Activated CD4-positive, alpha-beta T cell treated with anti-CD3 and anti-CD28 coated beads, Interleukin-2, amount 10 ng/mL, durations not matched to agents 24 days and 14 days (primary cell): ENCODE data around the gene DENND6B. TPM values are rescaled to one million over a fixed set of nuclear protein-coding genes. Genes with fewer than 3 reads are reported as not detected.

Experiments used
- DNase-seq: peaks from one replicate; pipeline ENCODE4 v3.0.0; 2022
- H3K27ac Mint-ChIP-seq: one replicate; pipeline ENCODE4 v1.8.0; 2022; ENCODE audit warnings: mild to moderate bottlenecking, mixed read lengths
- H3K27me3 Mint-ChIP-seq: one replicate; pipeline ENCODE4 v1.8.0; 2022; ENCODE audit warnings: mixed read lengths
- H3K36me3 Mint-ChIP-seq: one replicate; pipeline ENCODE4 v1.8.0; 2022; ENCODE audit warnings: low read depth, mild to moderate bottlenecking, mixed read lengths
- H3K4me1 Mint-ChIP-seq: one replicate; pipeline ENCODE4 v1.8.0; 2021; ENCODE audit warnings: mixed read lengths
- H3K4me3 Mint-ChIP-seq: one replicate; pipeline ENCODE4 v1.8.0; 2022; ENCODE audit warnings: mild to moderate bottlenecking, moderate library complexity, mixed read lengths
- H3K9me3 Mint-ChIP-seq: one replicate; pipeline ENCODE4 v1.8.0; 2021; ENCODE audit warnings: mixed read lengths
- intact Hi-C: fragments of 100-400 bp; cut with micrococcal nuclease; formaldehyde crosslinking; loops from one replicate; pipeline ENCODE4 v1.15.1; 2023
- total RNA-seq: library from RNA; stranded (reverse); gene quantifications from 2 replicates; pipeline ENCODE4 v1.2.3, GENCODE V29; 2022

Gene DENND6B
- total RNA-seq, 1 donor from 2014 or later, result 2.2 TPM

- Mint-ChIP-seq H3K27ac (no peak overlapping the region), H3K4me1 (peaks cover 8% of the 10 kb centered on the region), H3K36me3 (peaks cover 3% of the 10 kb centered on the region), H3K9me3 (no peaks in the 10 kb centered on the region), H3K4me3 (peak overlapping the region; percentile 77), H3K27me3 (peaks cover 4% of the 10 kb centered on the region)
- DNase-seq, result no peak
- intact Hi-C loops, result no loop called here
These were observed 58.1 kb downstream of the DENND6B start for GRCh38 chr22:50268655-50269113.

DNA sequence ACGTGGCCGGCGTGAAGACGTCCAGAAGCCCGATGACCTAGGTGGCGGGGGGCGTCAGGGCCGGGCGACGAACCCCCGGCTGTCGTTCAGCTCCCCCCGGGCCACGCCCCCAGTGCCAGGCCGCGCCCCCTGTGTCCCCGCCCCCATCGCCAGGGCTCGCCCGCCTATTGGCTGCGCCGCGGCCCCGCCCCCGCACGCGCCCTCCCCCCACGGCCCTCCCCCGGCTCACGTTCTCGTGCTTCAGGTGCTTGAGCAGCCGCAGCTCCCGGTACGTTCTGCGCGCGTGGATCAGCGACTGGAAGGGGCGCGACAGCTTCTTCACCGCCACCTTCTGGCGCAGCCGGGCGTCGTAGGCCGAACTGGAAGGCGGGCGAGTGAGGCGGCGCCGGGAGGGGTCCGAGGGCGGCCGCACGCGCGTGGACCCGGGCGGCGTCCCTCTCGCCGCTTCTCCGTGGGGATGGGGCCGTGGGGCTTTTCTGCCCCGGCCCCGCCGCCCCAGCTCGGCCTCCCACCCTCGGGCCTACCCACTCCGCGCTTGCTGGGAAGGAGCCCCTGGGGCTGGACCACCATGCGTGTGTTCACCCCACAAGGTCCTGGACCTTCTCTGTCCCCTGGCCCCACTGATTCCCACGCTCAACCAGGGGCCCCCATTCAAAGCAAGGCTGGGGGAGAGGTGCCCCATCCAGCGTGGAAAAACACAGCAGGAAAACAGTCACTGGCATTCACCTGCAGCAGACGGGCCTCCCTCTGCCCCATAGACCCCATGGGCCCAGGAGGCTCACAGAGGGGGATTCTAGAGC lies 59.0 kb downstream of the DENND6B start:
- Mint-ChIP-seq H3K4me3 (peak overlapping the region; percentile 50), H3K4me1 (peaks cover 8% of the 10 kb centered on the region), H3K27ac (no peak overlapping the region), H3K9me3 (no peaks in the 10 kb centered on the region), H3K36me3 (peaks cover 3% of the 10 kb centered on the region), H3K27me3 (peaks cover 2% of the 10 kb centered on the region)
- DNase-seq, result peak; percentile 88
- intact Hi-C loops, result no loop called here

GRCh38 chr22:50266994-50267393 lies 59.8 kb downstream of the DENND6B start:
- Mint-ChIP-seq H3K27ac (no peak overlapping the region), H3K4me1 (peaks cover 12% of the 10 kb centered on the region), H3K36me3 (peaks cover 3% of the 10 kb centered on the region), H3K27me3 (peaks cover 6% of the 10 kb centered on the region), H3K9me3 (no peaks in the 10 kb centered on the region), H3K4me3 (no peak overlapping the region)
- DNase-seq, result no peak
- intact Hi-C loops, result no loop called here

DNA sequence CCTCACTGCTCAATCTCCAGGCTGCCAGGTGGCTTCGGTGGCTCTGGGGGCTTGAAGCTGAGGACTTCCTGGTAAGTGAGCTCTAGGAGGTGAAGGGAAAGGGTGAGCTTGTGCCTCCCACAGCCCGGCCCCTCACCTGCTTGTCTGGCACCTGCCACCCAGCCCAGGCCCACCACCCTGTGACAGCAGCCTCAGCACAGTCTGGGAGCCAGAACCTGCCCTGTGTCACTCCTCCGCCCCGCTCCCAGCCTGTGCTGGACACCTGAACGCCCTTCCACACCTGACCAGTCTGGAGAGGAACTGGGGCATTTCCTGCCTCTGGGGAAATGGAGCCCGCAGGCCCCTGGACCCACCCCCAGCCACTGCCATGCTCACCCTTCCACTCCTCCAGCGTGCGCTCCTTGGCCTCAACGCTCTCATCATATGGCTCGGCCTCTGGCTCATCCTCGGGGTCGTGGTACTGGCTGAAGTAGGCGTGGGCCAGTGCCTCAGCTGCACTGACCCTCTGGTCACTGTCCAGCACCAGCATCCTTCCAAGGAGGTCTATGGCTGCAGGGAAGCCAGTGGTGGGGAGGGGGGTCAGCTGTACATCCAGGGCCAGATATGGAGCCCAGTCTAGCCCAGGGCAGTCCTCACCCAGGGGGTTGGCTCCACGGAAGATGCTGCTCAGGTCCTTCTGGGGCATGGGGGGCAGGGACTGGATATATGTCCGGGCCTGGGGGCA lies 61.7 kb downstream of the DENND6B start:
- Mint-ChIP-seq H3K27ac (no peak overlapping the region), H3K4me3 (no peak overlapping the region), H3K36me3 (peaks cover 3% of the 10 kb centered on the region), H3K9me3 (no peaks in the 10 kb centered on the region), H3K4me1 (peaks cover 11% of the 10 kb centered on the region), H3K27me3 (peaks cover 7% of the 10 kb centered on the region)
- no peak for DNase-seq
- intact Hi-C loops, result no loop called here

DNA sequence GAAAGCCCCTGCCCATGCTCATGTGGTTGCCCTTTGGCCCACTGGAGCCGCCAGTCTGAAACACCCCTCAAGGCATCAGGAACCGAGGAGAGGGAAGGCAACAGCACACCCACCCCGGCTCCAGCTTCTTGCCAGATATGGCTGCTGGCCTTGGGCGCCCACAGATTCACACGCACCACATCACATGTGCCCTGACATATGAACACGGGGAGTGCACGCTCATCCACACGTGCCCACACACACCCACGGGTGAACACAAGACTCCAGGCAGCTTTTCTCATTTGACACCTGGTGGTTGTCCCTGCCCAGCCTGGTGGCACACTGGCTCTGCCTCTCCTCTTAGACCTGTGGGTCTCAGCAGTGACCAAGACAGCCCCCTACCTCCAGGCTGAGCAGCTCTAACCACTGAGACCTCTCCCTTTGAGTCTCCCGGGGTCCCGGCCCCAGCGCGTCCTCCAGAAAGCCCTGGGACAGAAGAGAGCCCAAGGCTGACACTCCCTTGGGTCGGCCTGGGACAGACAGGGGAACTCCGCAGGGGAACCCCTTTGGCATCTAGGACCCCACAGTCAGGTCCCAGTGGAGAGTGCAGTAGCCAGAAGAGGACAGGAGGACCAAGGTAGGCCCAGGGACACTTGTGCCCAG lies 62.6 kb downstream of the DENND6B start:
- Mint-ChIP-seq H3K4me1 (peaks cover 9% of the 10 kb centered on the region), H3K9me3 (no peaks in the 10 kb centered on the region), H3K27ac (no peak overlapping the region), H3K4me3 (no peak overlapping the region), H3K27me3 (peaks cover 10% of the 10 kb centered on the region), H3K36me3 (peaks cover 3% of the 10 kb centered on the region)
- DNase-seq, result no peak
- intact Hi-C loops, result no loop called here

DNA sequence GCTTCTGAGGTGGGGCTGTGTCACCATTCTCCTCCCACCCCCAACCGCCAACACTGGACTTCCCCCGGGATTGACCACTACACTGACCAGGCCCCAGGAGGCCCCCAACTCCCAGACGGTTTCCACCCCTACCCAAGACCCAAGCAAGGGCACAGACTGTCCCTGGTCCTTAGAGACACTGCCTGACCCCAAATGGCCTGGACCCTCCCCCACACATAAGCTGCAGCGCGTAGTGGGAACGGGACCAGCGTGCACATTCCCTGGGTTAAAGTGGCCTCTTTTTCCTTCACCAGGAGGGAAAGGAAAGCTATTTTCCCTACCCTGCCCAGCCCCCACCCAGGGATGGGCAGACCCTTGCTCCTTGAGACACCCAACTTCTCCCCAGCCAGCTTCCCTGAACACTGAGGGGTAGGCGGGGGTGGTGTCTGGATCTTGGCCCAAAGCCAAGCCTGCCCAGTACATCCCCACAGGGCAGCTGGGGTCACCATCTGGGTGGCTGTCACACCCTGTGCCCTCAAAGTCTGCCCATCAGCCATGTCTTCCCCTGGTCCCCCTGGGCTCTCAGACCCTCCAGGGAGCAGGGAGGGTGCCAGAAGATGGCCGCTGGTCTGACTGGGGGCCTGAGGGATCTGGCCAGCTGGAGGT lies 63.7 kb downstream of the DENND6B start:
- H3K4me1 Mint-ChIP-seq, result peaks cover 6% of the 10 kb centered on the region
- no peaks in the 10 kb centered on the region for H3K9me3 Mint-ChIP-seq
- peaks cover 3% of the 10 kb centered on the region for H3K36me3 Mint-ChIP-seq
- H3K27ac Mint-ChIP-seq, result no peak overlapping the region
- intact Hi-C loops, result no loop called here
- peaks cover 12% of the 10 kb centered on the region for H3K27me3 Mint-ChIP-seq
- H3K4me3 Mint-ChIP-seq, result no peak overlapping the region
- no peak for DNase-seq

DNA sequence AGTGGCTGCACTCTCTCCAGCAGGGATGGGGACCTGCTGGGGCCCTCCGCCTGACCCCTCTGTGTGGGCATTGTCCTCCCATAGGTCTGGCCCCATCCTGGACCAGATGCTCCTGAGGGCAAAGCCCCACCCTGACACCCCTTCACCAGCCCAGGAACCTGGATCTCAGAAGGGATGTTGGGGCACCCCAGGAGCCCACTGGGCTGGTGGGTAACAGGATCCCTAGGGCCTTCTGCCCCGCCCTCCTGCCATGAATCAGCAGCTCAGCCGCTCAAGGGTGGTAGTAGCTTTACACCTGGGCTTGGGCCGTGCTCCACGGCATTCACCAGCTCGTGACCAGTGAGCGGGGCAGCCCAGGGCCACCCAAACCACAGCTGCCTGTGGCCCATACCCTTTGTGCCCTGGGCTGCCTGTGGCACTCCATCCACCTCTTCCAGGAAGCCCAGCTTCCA lies 64.3 kb downstream of the DENND6B start:
- no peak for DNase-seq
- H3K36me3 Mint-ChIP-seq, result peaks cover 3% of the 10 kb centered on the region
- intact Hi-C loops, result no loop called here

GRCh38 chr22:50261615-50262459 lies 65.0 kb downstream of the DENND6B start, which contains the start of gene MAPK12:
MAPK12 (minus strand) TSS chr22:50261683; CDS start chr22:50261509, 174 bp downstream.
- Mint-ChIP-seq H3K9me3 (no peaks in the 10 kb centered on the region), H3K27ac (peak within 1 kb of the TSS; percentile 66), H3K4me3 (peak within 1 kb of the TSS; percentile 80), H3K27me3 (peaks cover 12% of the 10 kb centered on the region), H3K36me3 (peaks cover 3% of the 10 kb centered on the region), H3K4me1 (peaks cover 5% of the 10 kb centered on the region)
- intact Hi-C loops, result no loop called here
- no peak for DNase-seq

More for the DNA sequence above, 64.3 kb downstream of the DENND6B start:
- peak overlapping the region; percentile 66 for H3K27ac Mint-ChIP-seq
- peaks cover 5% of the 10 kb centered on the region for H3K4me1 Mint-ChIP-seq
- no peaks in the 10 kb centered on the region for H3K9me3 Mint-ChIP-seq
- peaks cover 12% of the 10 kb centered on the region for H3K27me3 Mint-ChIP-seq
- H3K4me3 Mint-ChIP-seq, result peak overlapping the region; percentile 80

DNA sequence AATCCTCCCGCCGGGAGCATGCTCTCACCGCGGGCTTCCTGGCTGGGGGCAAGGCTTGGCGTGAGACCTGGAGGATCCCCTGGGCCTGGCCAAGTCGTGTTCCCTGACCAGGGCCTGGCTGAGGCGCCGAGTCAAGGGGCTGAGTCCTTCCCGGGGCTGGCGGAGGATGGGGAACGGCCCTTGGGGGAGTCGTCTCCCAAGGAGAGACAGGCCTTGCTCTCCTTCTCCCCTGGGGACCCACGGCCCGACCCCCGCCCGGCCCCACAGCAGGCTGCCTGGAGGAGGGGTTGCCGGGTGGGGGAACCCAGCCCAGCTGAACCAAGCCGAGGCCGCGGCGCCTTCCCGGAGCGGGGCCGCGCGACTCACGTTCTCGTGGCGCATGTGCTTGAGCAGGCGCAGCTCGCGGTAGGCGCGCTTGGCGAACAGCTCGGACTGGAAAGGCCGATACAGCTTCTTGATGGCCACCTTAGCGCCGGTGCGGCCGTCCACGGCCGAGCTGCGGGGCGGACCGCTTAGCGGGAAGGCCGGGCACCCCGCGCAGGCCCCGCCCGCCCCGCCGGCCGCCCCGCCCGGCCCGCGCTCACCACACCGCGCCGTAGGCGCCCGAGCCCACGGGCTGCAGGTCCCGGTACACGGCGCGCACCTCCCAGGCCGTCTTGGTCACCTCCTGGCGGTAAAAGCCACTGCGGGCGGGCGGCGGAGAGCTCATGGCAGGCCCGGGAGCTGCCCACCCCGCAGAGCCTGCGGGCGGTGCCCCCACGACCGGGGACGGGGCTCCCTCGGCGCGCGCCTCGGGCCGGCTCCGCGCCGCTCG lies 65.8 kb downstream of the DENND6B start:
- H3K27ac Mint-ChIP-seq, result no peak overlapping the region
- H3K9me3 Mint-ChIP-seq, result no peaks in the 10 kb centered on the region
- H3K36me3 Mint-ChIP-seq, result peaks cover 3% of the 10 kb centered on the region
- peak overlapping the region; percentile 62 for H3K4me3 Mint-ChIP-seq
- intact Hi-C loops, result no loop called here
- peaks cover 5% of the 10 kb centered on the region for H3K4me1 Mint-ChIP-seq
- peaks cover 12% of the 10 kb centered on the region for H3K27me3 Mint-ChIP-seq
- DNase-seq, result peak; percentile 80

GRCh38 chr22:50260434-50260800 lies 66.4 kb downstream of the DENND6B start:
- Mint-ChIP-seq H3K4me3 (peak overlapping the region; percentile 62), H3K36me3 (peaks cover 3% of the 10 kb centered on the region), H3K27me3 (peaks cover 12% of the 10 kb centered on the region), H3K9me3 (no peaks in the 10 kb centered on the region), H3K4me1 (peaks cover 5% of the 10 kb centered on the region), H3K27ac (no peak overlapping the region)
- no peak for DNase-seq
- intact Hi-C loops, result no loop called here

DNA sequence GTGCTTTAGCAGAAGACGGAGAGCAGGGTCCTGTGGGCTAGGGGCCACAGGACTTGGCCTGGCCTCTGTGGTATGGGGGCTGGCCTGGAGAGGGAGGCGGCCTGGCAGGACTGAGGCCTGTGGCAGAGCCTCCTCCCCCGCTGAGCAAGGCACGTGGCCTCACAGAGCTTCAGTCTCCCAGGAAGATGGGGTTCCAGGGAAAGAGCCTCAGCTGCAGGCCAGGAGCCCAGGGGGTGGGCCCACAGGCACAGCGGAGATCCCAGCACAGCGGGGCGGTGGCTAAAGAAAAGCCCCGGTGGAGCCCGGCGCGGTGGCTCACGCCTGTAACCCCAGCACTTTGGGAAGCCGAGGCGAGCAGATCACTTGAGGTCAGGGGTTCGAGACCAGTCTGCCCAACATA lies 67.5 kb downstream of the DENND6B start:
- Mint-ChIP-seq H3K27ac (no peak overlapping the region), H3K36me3 (no peaks in the 10 kb centered on the region), H3K27me3 (peaks cover 12% of the 10 kb centered on the region), H3K4me3 (no peak overlapping the region), H3K4me1 (peaks cover 5% of the 10 kb centered on the region), H3K9me3 (no peaks in the 10 kb centered on the region)
- DNase-seq, result no peak
- intact Hi-C loops, result no loop called here
